Dendritic cell treated with granulocyte-macrophage colony-stimulating factor and Interleukin-4, amounts not matched to agents 40 ng/mL and 50 ng/mL, for 4 days (primary cell): ENCODE measurements around the gene ATP6V1A.

ENCODE experiments used
- H3K27ac Mint-ChIP-seq: one replicate; pipeline ENCODE4 v1.8.0; 2022; ENCODE audit warnings: mild to moderate bottlenecking, mixed read lengths
- H3K27me3 Mint-ChIP-seq: one replicate; pipeline ENCODE4 v1.8.0; 2022; ENCODE audit warnings: mild to moderate bottlenecking, mixed read lengths
- H3K36me3 Mint-ChIP-seq: one replicate; pipeline ENCODE4 v1.8.0; 2022; ENCODE audit warnings: low read depth, mixed read lengths
- H3K4me1 Mint-ChIP-seq: one replicate; pipeline ENCODE4 v1.8.0; 2022; ENCODE audit warnings: low read depth, mixed read lengths
- H3K4me3 Mint-ChIP-seq: one replicate; pipeline ENCODE4 v1.8.0; 2022; ENCODE audit warnings: mild to moderate bottlenecking, moderate library complexity, mixed read lengths
- H3K9me3 Mint-ChIP-seq: one replicate; pipeline ENCODE4 v1.8.0; 2022; ENCODE audit warnings: mixed read lengths
- intact Hi-C: fragments of 100-400 bp; cut with micrococcal nuclease; formaldehyde crosslinking; loops from one replicate; pipeline ENCODE4 v1.15.0; 2022

Gene ATP6V1A

DNA sequence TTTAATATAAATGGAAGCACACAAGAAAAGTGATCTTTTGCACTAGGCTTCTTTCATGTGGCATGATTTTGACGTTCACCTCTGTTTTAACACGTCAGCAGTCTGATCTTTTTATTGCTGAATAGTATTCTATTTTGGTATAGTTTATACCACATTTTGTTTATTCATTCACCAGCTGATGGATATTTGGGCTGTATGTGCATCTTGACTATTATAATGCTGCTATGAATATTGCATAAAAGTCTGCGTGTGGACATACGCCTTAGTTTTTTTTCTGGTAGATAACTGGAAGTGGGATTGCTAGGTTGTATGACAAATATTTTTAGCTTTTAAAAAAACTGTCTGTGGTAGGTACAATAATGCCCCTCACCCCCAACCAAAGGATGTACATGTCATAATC is 15.1 kb upstream of the ATP6V1A start:
- Mint-ChIP-seq H3K9me3 (no peaks in the 10 kb centered on the region), H3K4me1 (peaks cover 11% of the 10 kb centered on the region), H3K4me3 (no peak overlapping the region), H3K27ac (no peak overlapping the region), H3K27me3 (no peaks in the 10 kb centered on the region), H3K36me3 (peaks cover 34% of the 10 kb centered on the region)
- intact Hi-C loops: no loop called here

- Mint-ChIP-seq H3K4me1 (peaks cover 25% of the 10 kb centered on the region), H3K36me3 (peaks cover 6% of the 10 kb centered on the region), H3K27me3 (no peaks in the 10 kb centered on the region), H3K27ac (no peak overlapping the region), H3K9me3 (no peaks in the 10 kb centered on the region), H3K4me3 (peak overlapping the region; percentile 17)
- intact Hi-C loops: loop anchor here (1.0 to 5.0 kb wide), 3 partner anchors 9 to 421 kb away; partner anchors contain the start of gene GRAMD1C
These were observed 10.2 kb upstream of the ATP6V1A start for GRCh38 chr3:113736548-113737089.

DNA sequence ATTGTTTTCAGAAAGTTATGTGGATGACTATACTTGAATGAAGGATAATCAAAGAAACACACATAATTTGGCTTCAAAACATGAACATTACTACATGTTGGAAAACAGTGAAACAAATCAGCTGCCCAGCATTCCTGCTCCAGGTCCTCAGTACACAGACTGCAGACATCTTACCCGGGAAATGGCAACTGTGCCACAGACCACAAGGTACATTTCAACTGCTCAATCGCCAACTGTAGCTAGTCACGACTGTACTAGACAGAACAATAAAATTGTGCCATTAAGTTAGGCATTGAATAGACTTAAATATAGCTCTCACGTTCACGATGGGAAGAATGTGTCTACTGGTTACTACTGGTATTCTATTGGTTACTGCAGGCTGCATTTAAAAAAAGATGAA is 5.7 kb upstream of the ATP6V1A start:
- intact Hi-C loops: loop anchor here (10.0 kb wide), 1 partner anchor 1404 kb away; the partner anchor contains the start of gene ZBTB20
- peaks cover 11% of the 10 kb centered on the region for H3K36me3 Mint-ChIP-seq
- no peaks in the 10 kb centered on the region for H3K9me3 Mint-ChIP-seq
- H3K27ac Mint-ChIP-seq: no peak overlapping the region
- no peaks in the 10 kb centered on the region for H3K27me3 Mint-ChIP-seq
- H3K4me3 Mint-ChIP-seq: no peak overlapping the region
- H3K4me1 Mint-ChIP-seq: peaks cover 40% of the 10 kb centered on the region

DNA sequence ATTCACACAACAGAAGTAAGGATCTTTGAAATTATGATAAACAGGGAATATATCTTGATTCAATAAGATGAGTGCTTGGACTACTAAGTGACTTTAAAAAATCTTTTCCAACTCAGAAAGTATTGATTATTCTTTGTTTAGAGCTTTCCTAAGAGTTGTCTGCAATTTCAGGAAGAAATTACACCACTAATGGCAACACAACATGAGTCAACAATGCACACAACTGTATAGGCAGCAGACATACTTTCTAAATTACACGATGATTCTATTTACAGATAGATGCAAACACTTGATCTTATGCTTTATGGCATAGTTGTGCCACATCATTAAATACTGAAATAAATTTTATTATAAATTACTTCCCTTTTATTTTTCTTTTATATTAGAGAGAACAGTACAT is 5.2 kb upstream of the ATP6V1A start:
- H3K27me3 Mint-ChIP-seq: no peaks in the 10 kb centered on the region
- H3K36me3 Mint-ChIP-seq: peaks cover 16% of the 10 kb centered on the region
- H3K9me3 Mint-ChIP-seq: no peaks in the 10 kb centered on the region
- peaks cover 41% of the 10 kb centered on the region for H3K4me1 Mint-ChIP-seq
- H3K4me3 Mint-ChIP-seq: no peak overlapping the region
- intact Hi-C loops: loop anchor here (10.0 kb wide), 1 partner anchor 1403 kb away; the partner anchor contains the start of gene ZBTB20
- H3K27ac Mint-ChIP-seq: no peak overlapping the region

DNA sequence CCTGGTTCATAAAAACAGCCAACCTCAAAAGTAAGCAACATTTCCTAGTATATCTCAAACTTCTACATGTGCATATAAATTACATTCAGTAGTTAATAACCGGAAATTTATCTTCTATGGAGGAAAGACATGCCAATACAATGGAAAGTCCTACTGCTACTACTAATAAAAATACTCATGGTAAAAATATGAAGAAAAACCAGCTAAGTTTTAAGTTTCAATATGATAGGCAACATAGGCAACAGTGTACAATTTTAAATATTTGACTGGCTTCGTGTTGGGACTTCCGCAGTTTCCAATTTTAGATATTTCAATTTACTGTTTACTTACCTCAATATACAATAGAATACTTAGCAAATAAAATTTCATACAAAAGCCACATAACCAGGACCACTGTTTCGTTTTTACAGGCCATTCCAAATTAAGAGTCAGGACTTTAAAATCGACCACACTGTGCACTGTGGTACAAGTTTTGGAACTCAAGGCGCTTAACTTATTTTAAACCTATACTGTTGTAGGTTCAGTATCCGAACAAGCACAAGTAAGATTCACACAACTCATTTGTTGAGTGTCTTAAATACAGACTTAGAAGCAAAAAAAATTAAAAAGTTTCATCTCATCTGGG is 3.7 kb upstream of the ATP6V1A start:
- H3K27ac Mint-ChIP-seq: no peak overlapping the region
- H3K36me3 Mint-ChIP-seq: peaks cover 27% of the 10 kb centered on the region
- no peaks in the 10 kb centered on the region for H3K9me3 Mint-ChIP-seq
- H3K4me3 Mint-ChIP-seq: no peak overlapping the region
- intact Hi-C loops: loop anchor here (10.0 kb wide), 1 partner anchor 1402 kb away; the partner anchor contains the start of gene ZBTB20
- H3K27me3 Mint-ChIP-seq: no peaks in the 10 kb centered on the region
- peaks cover 39% of the 10 kb centered on the region for H3K4me1 Mint-ChIP-seq

GRCh38 chr3:113744941-113745755 is 1.7 kb upstream of the ATP6V1A start:
- peaks cover 56% of the 10 kb centered on the region for H3K4me1 Mint-ChIP-seq

GRCh38 chr3:113745756-113746547 is 883 bp upstream of the ATP6V1A start, which contains the start of gene NAA50:
Gene NAA50, minus strand, starts transcription at chr3:113746249. Its CDS starts 300 bp downstream, at chr3:113745949.
- H3K4me3 Mint-ChIP-seq: peak within 1 kb of the TSS; percentile 85
- no peaks in the 10 kb centered on the region for H3K27me3 Mint-ChIP-seq
- no peaks in the 10 kb centered on the region for H3K9me3 Mint-ChIP-seq
- peaks cover 27% of the 10 kb centered on the region for H3K36me3 Mint-ChIP-seq
- peak within 1 kb of the TSS; percentile 100 for H3K27ac Mint-ChIP-seq
- H3K4me1 Mint-ChIP-seq: peaks cover 59% of the 10 kb centered on the region
- intact Hi-C loops: loop anchor here (1.0 to 10.0 kb wide), 7 partner anchors 9 to 1399 kb away; partner anchors contain the start of genes CCDC191, QTRT2, USF3 and ZBTB20

More at GRCh38 chr3:113744941-113745755, 1.7 kb upstream of the ATP6V1A start:
- Mint-ChIP-seq H3K27me3 (no peaks in the 10 kb centered on the region), H3K4me3 (peak overlapping the region; percentile 85), H3K36me3 (peaks cover 27% of the 10 kb centered on the region), H3K9me3 (no peaks in the 10 kb centered on the region), H3K27ac (peak overlapping the region; percentile 100)
- intact Hi-C loops: loop anchor here (1.0 to 10.0 kb wide), 5 partner anchors 8 to 1400 kb away; partner anchors contain the start of gene ZBTB20

- Mint-ChIP-seq H3K36me3 (peaks cover 27% of the 10 kb centered on the region), H3K9me3 (no peaks in the 10 kb centered on the region), H3K4me3 (peak overlapping the region; percentile 85), H3K27ac (peak overlapping the region; percentile 100), H3K27me3 (no peaks in the 10 kb centered on the region), H3K4me1 (peaks cover 52% of the 10 kb centered on the region)
- intact Hi-C loops: loop anchor here (2.0 to 10.0 kb wide), 3 partner anchors 309 to 1397 kb away; partner anchors contain the start of genes CCDC191, QTRT2 and ZBTB20
These were observed 630 bp downstream of the ATP6V1A start for GRCh38 chr3:113747283-113748046.

- intact Hi-C loops: no loop called here
- H3K36me3 Mint-ChIP-seq: peaks cover 26% of the 10 kb centered on the region
- H3K4me1 Mint-ChIP-seq: peaks cover 50% of the 10 kb centered on the region
These were observed 4.3 kb downstream of the ATP6V1A start for GRCh38 chr3:113751141-113751540.

GRCh38 chr3:113753376-113753985 is 6.6 kb downstream of the ATP6V1A start:
- no peaks in the 10 kb centered on the region for H3K27me3 Mint-ChIP-seq
- H3K36me3 Mint-ChIP-seq: peaks cover 25% of the 10 kb centered on the region
- peak overlapping the region; percentile 70 for H3K27ac Mint-ChIP-seq
- H3K4me1 Mint-ChIP-seq: peaks cover 45% of the 10 kb centered on the region
- H3K9me3 Mint-ChIP-seq: peaks cover 6% of the 10 kb centered on the region
- no peak overlapping the region for H3K4me3 Mint-ChIP-seq
- intact Hi-C loops: no loop called here

More at GRCh38 chr3:113751141-113751540, 4.3 kb downstream of the ATP6V1A start:
- no peak overlapping the region for H3K4me3 Mint-ChIP-seq
- H3K27me3 Mint-ChIP-seq: no peaks in the 10 kb centered on the region
- H3K27ac Mint-ChIP-seq: no peak overlapping the region
- no peaks in the 10 kb centered on the region for H3K9me3 Mint-ChIP-seq

- intact Hi-C loops: no loop called here
- Mint-ChIP-seq H3K36me3 (peaks cover 32% of the 10 kb centered on the region), H3K9me3 (peaks cover 11% of the 10 kb centered on the region), H3K4me3 (peak overlapping the region; percentile 26), H3K4me1 (peaks cover 34% of the 10 kb centered on the region), H3K27ac (peak overlapping the region; percentile 70), H3K27me3 (no peaks in the 10 kb centered on the region)
These were observed 7.8 kb downstream of the ATP6V1A start for GRCh38 chr3:113754494-113755159.
